ENCODE measurements around the gene SORCS2.

SORCS2 gene

DNA sequence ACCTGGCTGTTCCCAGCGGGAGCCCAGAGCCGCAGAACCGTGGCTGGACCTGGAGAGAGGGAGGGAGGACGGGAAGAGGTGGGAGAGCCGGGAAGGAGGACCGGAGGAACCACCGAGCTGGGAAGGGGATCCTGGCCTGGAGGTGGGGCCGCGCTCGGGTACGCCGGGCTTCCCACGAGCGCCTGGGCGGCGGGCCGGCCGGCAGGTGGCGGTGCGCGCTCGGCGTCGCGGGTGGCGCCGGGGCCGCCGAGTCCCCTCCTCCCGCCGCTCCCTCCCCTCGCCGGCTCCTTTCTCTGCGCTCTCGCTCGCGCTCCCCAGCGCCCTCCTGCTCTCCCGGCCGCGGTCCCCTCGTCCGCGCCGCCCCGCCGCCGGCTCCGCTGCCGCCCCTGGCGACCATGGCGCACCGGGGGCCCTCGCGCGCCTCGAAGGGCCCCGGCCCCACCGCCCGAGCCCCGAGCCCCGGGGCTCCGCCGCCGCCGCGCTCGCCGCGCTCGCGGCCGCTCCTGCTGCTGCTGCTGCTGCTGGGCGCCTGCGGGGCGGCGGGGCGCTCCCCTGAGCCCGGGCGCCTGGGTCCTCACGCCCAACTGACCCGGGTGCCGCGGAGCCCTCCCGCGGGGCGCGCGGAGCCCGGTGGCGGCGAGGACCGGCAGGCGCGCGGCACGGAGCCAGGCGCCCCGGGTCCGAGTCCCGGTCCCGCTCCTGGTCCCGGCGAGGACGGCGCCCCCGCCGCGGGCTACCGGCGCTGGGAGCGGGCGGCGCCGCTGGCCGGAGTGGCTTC lies at the start of gene SORCS2:
TSS of gene SORCS2 (plus strand) at position 287 of the 778 bp plus-strand sequence.
- H3K4me3 ChIP-seq (ENCODE audit: low read depth, low read length) = no peak within 1 kb of the TSS
- no peak for TF ChIP-seq POLR2A (IDR thresholded peaks at IDR 0.05; ENCODE audit: extremely low read depth, insufficient read length)
- TF ChIP-seq, protein P1, sequence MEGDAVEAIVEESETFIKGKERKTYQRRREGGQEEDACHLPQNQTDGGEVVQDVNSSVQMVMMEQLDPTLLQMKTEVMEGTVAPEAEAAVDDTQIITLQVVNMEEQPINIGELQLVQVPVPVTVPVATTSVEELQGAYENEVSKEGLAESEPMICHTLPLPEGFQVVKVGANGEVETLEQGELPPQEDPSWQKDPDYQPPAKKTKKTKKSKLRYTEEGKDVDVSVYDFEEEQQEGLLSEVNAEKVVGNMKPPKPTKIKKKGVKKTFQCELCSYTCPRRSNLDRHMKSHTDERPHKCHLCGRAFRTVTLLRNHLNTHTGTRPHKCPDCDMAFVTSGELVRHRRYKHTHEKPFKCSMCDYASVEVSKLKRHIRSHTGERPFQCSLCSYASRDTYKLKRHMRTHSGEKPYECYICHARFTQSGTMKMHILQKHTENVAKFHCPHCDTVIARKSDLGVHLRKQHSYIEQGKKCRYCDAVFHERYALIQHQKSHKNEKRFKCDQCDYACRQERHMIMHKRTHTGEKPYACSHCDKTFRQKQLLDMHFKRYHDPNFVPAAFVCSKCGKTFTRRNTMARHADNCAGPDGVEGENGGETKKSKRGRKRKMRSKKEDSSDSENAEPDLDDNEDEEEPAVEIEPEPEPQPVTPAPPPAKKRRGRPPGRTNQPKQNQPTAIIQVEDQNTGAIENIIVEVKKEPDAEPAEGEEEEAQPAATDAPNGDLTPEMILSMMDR (IDR thresholded peaks at IDR 0.05; ENCODE audit: low read depth, low read length) = peak; percentile 21
- peak; percentile 64 for DNase-seq (ENCODE audit: low read depth)

DNA sequence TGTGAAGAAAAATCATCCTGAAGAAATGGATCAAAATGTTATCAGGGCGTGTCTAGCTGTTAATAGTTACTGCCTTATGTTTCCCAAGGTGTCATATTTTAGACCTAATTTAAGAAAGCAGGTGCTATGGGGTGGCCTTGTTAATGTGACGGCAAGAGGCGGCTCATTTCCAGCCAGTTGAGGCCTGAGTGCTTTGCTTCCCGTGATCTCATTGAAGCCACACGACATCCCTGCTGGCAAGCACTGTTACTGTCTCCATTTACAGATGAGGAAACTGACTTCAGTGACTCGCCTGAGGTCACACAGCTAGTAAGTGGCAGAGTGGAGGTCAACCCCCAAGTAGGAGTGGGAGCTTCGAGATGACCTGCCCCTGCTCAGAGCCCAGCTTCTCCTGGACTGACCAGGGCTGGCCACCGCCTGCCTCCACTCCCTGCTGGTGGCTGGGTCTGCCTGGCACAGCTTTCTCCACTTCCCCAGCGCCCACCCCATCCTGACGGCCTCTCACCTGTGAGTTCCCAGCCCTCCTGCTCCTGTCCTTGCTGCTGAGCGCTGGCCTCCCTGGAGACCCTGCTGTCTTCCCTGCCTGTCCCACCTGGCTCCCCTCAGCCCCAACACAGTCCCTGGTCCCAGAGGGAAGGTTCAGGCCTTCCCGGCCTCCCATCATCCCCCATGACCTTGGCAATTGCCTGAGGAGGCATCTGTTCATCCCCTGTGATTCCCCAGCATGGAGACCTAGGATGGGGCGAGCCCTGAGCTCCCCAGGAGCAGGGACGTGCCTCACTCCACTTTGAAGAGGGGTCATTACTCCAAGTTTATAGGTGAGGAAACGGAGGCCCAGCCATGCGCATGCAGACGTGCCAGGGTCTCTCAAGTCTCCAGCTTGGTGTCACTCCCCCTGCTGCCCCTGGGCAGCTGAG lies 47.7 kb upstream of the SORCS2 start:
- DNase-seq (ENCODE audit: low read depth) = peak; percentile 35
- TF ChIP-seq POLR2A (IDR thresholded peaks at IDR 0.05; ENCODE audit: extremely low read depth, insufficient read length) = no peak
- TF ChIP-seq, protein P1 (IDR thresholded peaks at IDR 0.05; ENCODE audit: low read depth, low read length) = no peak
- no peak for TF ChIP-seq MYC (IDR thresholded peaks at IDR 0.05; ENCODE audit: low read depth, low read length)
- no peak for TF ChIP-seq MAX (IDR thresholded peaks at IDR 0.05; ENCODE audit: low read depth, low read length)
- no peak overlapping the region for H3K4me3 ChIP-seq (ENCODE audit: low read depth, low read length)

DNA sequence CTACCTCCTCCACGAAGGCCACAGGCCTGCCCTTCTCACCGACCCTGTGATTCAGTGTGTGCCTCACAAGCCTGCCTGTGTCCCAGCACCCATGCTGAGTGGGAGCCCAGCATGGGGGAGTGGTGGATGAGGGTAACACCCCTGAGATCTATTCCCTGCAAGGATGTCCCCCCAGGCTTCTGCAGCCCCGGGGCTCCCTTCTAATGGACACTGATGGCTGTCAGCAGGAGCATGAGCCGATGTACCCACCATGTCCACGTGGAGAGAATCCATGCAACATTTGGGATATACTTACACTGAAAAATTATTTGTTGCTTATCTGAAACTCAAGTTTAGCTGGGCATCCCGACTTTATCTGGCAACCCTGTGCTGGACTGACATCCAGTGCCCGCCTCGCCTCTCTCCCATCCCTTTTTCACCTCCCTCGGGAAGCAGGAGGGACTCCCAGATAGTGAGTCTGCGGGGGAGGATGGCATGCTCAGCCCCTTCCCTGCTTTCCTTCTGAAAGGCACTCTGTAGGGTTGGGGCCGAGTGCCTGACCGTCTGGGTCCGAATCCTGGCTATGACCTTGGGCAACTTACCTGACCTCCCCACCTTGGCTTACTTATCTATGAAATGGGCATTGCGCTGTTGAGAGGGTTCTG lies 46.9 kb upstream of the SORCS2 start:
- TF ChIP-seq POLR2A (IDR thresholded peaks at IDR 0.05; ENCODE audit: extremely low read depth, insufficient read length) (no peak), MYC (IDR thresholded peaks at IDR 0.05; ENCODE audit: low read depth, low read length) (no peak), MAX (IDR thresholded peaks at IDR 0.05; ENCODE audit: low read depth, low read length) (no peak)
- TF ChIP-seq, protein P1 (IDR thresholded peaks at IDR 0.05; ENCODE audit: low read depth, low read length) = no peak
- DNase-seq (ENCODE audit: low read depth) = no peak
- no peak overlapping the region for H3K4me3 ChIP-seq (ENCODE audit: low read depth, low read length)

DNA sequence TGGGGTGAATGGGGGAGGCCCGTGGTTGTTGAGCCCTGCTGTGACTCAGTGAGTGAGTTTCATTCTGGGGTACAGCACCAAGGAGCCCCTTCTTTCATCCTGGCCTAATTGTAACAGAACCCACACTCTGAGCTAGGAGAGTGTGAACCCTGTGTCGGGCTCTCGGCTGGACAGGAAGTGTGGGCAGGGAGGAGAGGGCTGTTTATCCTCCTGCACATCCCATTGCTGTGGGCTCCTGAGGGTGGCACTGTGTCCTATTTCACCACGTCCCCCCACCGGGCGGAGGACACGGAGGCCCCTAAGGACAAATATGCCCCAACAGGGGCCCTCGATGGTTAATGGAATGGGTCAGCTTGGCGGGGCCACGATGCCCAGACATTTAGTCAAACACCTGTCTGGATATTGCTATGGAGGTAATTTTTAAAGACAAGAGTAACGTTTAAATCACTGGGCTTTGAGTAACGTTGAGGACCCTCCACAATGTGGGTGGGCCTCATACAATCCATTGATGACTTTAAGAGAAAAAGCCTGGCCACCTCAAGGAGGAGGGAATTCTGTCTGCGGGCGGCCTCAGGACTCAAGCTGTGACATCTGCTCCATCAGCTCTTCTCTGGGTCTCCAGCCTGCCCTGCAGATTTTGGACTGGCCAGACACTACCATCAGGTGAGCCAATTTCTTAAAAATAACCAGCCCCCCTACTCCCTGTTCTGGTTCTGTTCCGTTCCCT lies 46.1 kb upstream of the SORCS2 start:
- TF ChIP-seq MAX (IDR thresholded peaks at IDR 0.05; ENCODE audit: low read depth, low read length) (no peak), POLR2A (IDR thresholded peaks at IDR 0.05; ENCODE audit: extremely low read depth, insufficient read length) (no peak), MYC (IDR thresholded peaks at IDR 0.05; ENCODE audit: low read depth, low read length) (no peak)
- TF ChIP-seq, protein P1 (IDR thresholded peaks at IDR 0.05; ENCODE audit: low read depth, low read length) = no peak
- no peak overlapping the region for H3K4me3 ChIP-seq (ENCODE audit: low read depth, low read length)
- DNase-seq (ENCODE audit: low read depth) = no peak

GRCh38 chr4:7146786-7147115 lies 45.6 kb upstream of the SORCS2 start:
- TF ChIP-seq POLR2A (IDR thresholded peaks at IDR 0.05; ENCODE audit: extremely low read depth, insufficient read length) = no peak
- TF ChIP-seq, protein P1 (IDR thresholded peaks at IDR 0.05; ENCODE audit: low read depth, low read length) = no peak
- DNase-seq (ENCODE audit: low read depth) = no peak
- no peak overlapping the region for H3K4me3 ChIP-seq (ENCODE audit: low read depth, low read length)
